NCI-H1092 treated with DMSO at 0.1 percent for 48 hours (cell line): ENCODE results near the gene PRLR.
A peak's percentile ranks its signal among the peaks of the same experiment; 100 is the strongest.
"Not testable (repeated sequence)": the region's sequence is repeated elsewhere in the genome, so short reads cannot be mapped to it uniquely, and the experiment has no call there.

ENCODE experiments used
- DNase-seq: peaks from one replicate; lab custom pipeline; 2025; lab: John Stamatoyannopoulos, UW

PRLR gene

GRCh38 chr5:35230038-35230611 is at the start of gene PRLR:
TSS of gene PRLR (minus strand) at chr5:35230487. CDS start at chr5:35089620, 140,867 bp downstream.
- no peak for DNase-seq

DNA sequence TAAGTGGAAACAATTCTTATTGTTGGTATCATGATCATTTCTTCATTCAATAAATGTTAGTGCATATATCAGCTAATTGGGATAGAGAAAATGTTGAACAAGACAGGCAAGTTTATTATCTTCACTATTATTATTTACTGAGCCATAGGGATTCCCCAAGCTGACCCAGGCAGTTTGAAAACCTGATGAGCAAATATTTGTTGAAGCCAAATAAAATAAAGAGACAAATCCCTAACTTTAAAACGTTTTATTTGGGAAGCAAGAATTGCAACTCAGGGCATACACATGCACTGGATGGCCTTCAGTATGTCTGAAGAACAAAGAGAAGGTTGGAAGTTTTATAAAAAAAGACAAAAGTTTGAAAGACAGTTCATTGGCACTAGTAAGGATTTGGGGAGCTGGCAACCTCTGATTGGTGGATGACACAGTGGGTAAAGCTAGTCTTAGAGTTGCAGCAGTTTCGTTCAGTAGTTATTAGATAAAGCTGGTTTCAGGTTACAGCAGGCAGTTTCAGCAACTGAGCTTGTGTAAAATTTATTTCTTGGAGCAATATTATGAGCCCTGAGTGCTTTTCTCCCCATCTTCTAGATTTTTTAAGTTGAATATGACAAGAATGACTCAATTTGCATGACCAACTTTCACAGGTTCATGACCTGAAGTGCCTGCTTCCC is 44.7 kb upstream of the PRLR start:
- DNase-seq, result no peak

DNA sequence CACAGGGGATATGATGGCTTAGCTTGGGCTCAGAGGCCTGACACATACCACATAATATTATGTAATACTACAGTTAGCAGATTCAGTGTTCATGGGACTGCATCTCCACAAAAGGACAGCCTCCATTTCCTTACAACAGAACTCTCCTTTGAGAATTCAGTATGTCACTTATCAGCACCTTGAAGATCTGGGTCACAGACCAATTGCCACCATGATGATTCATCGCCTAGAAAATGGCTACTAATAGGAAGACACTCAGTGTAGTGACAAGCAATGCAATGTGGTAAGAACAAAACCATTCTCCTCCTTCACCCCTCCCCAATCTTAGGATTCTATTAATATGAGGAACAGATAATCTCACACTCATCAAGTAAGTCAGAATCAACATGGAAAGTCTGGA is 38.7 kb upstream of the PRLR start:
- DNase-seq, result no peak

DNA sequence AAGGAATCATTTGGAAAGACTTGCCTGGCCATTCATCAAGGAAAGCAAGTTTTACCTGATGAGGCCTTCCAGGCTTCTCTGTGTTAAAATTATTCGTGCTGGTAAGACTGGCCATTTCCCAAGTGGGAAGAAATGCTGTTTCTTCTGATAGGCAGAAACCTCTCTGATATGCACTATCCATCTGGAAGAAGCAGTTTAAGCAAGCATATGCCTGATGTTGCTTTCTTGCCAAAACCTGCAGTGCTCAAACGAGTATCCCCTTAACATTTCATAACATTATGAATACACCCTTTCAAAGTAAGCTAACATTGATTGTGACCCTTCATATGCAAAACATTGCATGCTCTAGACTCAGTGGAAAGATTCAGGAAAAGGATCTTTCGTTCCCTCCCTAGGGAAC is 36.0 kb upstream of the PRLR start:
- DNase-seq, result no peak

GRCh38 chr5:35264509-35264908 is 34.2 kb upstream of the PRLR start:
- DNase-seq, result no peak

DNA sequence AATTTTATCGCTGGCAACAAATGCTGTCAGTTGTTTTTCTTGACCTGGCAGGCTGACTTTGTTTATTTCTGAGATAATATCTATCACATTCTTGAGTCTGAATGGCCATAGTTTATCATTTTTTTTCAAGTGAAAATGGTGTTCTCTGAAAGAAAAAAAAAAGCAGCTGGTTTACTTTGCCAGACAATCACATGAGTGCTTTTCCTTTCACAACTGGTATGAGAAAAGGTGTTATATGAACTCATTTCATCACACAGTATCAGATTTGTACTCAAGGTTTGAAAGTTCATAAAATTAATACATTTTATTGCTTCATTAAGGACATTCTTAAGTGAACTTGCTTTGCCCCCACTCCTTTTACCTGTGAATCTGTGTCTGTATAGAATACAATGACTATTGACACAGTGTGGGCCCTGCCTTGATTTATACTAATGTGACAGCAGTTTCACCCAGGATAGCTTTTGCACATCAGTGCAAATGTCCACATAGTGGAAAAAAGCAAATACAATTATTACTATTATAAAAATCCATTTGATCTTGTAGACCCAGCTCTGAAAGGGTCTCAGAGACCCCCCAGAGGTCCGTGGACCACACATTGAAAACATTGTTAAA is 33.1 kb upstream of the PRLR start:
- DNase-seq, result no peak

DNA sequence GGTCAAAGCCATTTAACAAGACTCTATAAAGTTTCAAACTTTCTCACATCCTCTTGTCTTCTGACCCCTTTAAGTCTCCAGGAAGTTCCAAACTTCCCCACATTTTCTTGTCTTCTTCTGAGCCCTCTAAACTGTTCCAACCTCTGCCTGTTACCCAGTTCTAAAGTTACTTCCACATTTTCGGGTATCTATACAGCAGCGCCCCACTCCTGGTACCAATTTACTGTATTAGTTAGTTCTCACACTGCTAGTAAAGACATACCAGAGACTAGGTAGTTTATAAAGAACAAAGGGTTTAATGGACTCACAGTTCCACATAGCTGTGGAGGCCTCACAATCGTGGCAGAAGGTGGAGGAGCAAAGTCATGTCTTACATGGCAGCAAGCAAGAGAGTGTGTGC is 23.3 kb upstream of the PRLR start:
- no peak for DNase-seq

DNA sequence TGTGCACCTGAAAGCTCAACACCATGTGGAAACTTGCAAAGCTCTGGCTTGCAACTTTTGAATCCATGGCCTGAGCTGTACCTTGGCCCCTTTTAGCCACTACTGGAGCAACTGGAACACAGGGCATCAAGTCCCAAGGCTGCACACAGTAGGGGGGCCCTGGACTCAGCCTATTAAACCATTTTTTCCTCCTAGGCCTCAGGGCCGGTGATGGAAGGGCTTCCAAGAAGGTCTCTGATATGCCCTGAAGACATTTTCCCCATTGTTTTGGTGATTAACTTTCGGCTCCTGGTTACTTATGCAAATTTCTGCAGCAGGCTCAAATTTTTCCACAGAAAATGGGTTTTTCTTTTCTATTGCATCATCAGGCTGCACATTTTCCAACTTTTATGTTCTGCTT is 22.7 kb upstream of the PRLR start:
- DNase-seq, result no peak

DNA sequence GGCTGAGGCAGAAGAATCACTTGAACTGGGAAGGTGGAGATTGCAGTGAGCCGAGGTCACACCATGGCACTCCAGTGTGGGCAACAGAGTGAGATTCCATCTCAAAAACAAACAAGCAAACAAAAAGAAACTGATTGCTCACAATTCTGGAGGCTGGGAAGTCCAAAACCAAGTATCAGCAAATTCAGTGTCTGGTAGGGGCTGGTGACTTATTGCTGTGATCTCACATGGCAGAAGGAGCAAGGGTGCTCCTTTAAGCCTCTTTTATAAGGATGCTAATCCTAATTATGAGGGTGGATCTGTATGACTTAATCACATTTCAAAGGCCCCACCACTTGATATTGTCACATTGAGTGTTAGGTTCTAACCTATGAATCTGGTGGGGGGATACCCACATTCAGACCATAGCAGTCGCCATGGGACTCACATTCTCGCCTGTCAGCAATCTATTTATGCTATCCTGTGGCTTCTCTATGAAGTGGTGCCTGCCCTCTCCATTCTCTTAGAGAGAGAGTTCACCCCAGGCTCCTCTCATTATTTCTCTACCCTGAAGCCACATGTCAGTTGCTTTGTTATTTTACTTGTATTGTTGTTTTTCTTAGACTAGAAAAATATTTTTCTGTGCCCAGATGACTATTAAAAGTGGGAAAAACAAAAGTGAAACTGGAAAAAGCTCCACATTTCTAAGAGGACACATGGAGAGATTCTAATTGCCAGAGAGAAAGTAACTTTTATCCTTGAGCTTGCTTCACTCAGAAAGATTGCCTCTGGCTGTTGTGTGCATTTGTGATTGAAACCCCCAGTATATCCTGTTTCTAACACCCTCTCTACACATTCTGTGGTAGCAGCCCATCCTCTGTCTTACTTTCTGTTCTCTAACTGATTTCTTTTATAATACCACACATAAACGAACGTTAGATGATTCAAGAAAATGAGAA is 18.8 kb upstream of the PRLR start:
- no peak for DNase-seq

DNA sequence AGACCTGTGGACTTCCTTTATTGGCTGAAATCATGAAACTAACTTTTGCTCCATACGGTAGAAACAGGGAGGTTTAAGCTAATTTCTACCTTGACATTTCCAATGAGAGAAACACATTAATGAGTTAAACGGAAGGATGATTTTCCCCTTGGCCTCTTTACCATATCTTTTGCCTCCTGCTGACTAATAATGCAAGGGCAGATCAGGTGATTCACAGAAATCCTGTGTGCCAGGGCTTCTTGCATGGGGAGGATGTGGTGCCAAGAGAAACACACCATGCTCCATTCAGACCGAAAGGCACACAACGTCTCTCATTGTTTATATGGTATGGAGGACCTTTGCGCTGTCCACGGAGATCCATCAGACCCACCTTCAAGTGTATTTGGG is 17.4 kb upstream of the PRLR start:
- peak; percentile 49 for DNase-seq

- peak; percentile 76 for DNase-seq
Observed at GRCh38 chr5:35246900-35247647, 16.8 kb upstream of the PRLR start.

DNA sequence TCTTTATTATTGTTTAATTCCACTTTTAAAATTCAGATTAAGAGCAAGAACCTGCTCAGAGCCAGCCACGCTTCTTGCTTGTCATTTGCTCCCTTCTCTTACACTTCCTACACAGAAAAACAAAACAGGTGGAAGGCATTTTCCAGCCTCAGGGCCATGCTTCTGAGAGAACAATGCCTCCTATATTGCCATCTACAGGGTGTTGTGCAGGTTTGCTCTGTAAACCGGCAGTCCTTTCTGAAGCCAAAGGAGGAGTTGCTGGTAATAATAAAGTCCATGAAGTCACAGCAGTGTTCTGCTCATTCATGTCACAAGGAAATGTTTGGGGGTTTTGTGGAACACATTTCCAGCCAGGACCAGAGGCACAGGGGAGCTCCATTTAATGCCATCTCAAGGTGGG is 16.1 kb upstream of the PRLR start:
- DNase-seq, result peak; percentile 12

GRCh38 chr5:35245371-35245770 is 15.1 kb upstream of the PRLR start:
- DNase-seq, result not testable (repeated sequence)

GRCh38 chr5:35244171-35244570 is 13.9 kb upstream of the PRLR start:
- DNase-seq, result no peak

DNA sequence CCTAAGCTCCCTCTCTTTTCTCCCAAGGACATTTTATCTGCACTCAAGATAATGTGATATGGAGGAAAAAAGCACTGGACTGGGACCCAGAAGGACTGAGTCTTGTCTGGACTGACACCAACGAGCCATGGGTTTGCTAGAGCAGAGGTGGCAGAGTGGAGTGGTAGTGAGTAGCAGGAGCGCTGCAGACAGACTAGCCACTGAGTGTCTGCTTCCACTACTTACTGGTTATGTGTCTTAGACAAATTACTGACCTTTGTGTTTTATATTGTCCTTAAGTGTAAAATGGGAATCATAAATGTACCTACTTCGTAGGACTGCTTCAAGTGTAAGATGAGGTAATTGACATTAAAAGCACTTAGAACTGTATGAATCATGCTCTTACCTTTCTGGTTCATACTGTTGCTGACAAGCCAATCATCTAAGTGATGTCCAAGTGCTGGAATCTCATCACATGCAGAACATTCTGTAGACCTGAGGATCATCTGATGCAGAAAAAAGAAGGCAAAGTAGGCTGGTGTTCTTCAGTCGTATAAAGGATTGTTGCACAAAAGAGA is 12.5 kb upstream of the PRLR start:
- no peak for DNase-seq

GRCh38 chr5:35240892-35241291 is 10.6 kb upstream of the PRLR start:
- DNase-seq, result no peak

- DNase-seq, result no peak
Observed at GRCh38 chr5:35239911-35240610, 9.8 kb upstream of the PRLR start.

DNA sequence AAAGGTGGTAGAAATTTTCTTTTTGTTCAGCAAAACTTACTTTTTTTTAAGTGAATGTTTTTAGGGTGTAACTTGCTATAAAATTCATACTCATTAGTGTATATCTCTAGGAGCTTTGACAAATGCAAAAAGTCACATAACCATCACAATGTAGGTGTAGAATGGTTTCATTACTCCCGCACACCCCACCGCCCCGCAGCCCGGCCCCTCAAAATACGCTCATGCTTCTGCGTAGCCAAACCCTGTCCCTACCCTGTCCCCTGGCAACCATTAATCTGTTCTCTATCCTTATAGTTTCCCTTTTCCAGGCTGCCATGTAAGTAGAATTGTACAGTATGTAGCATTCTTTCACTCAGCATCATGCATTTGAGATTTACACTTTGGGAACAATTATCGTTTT is 9.2 kb upstream of the PRLR start:
- DNase-seq, result no peak

DNA sequence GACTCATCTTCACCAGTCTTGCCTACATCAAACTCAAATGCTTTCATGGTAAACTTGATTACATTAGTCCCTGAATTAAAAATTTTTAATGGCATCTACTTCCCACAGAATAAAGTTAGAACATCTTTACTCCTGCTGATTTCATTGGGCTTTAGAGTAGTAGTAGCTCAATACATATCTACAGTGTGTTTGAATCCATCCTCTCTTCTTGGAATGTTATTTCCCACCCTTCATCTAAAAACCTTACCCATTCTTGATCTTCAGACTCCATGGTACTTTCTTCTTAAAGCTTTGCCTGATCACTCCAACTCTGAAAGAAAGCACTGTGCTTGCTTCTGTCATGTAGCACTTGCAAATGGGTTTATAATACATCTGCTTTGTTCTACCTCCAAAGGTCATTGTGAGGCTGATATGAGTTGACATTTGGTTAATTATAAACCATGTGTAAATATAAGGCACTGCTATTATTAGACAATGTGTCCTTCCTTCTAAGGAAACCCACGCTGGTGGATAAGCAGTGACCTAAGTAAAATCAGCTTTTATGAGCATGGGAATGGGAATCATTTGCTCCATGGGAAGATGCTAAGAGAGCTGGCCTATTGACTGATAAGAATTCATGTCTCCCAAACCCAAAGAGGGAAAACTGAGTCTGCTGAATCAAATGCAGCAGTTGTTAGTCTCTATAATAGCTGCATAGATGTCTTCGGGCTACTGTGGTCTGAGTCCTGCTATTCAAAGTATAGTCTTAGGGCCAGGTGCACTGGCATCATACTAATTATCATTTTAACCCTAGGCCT is 7.5 kb upstream of the PRLR start:
- DNase-seq, result no peak

- no peak for DNase-seq
Observed at GRCh38 chr5:35236770-35237169, 6.5 kb upstream of the PRLR start.
